IMR-90 (cell line): ENCODE measurements around the gene COL2A1. TPM values are rescaled to one million over a fixed set of nuclear protein-coding genes. Genes with fewer than 3 reads are reported as not detected.

Source experiments
- ATAC-seq: fragments of 200-7000 bp; cut with Tn5 transposase; 2 replicates; pipeline ENCODE4 v1.9.1; 2020; ENCODE audit warnings: low read depth, mild to moderate bottlenecking, moderate library complexity
- BruUV-seq: library from RNA; stranded (reverse); fragments of 400-500 nt; replicated peaks from 2 replicates; lab custom pipeline; 2021; lab: Mats Ljungman, UMichigan
- CTCF ChIA-PET: fragments of 300-600 bp; formaldehyde crosslinking; extraction: SDS; loops from one replicate; lab custom pipeline; 2021; ENCODE audit warnings: antibody characterized with exemption; lab: Yijun Ruan, JAX
- POLR2A ChIA-PET: fragments of 300-600 bp; sonication (Branson Sonifier 250); formaldehyde crosslinking; loops from one replicate; lab custom pipeline; 2022; ENCODE audit warnings: antibody characterized with exemption; ENCODE audit not compliant: unreplicated experiment; lab: Charles Lee
- DNase-seq: peaks from one replicate; pipeline ENCODE4 v3.0.0; 2013
- H2AFZ ChIP-seq: replicated peaks from 2 replicates; pipeline ENCODE3; 2013; ENCODE audit warnings: low read length, mild to moderate bottlenecking; ENCODE audit not compliant: poor library complexity
- H2AK5ac ChIP-seq: 2 replicates; pipeline ENCODE4 v1.6.1; 2013; ENCODE audit warnings: low read depth, low read length, inconsistent platforms
- H2AK9ac ChIP-seq: replicated peaks from 2 replicates; pipeline ENCODE3; 2013; ENCODE audit warnings: mild to moderate bottlenecking, low read depth, low read length, moderate library complexity; ENCODE audit not compliant: poor library complexity
- H2BK120ac ChIP-seq: 2 replicates; pipeline ENCODE4 v1.6.1; 2013; ENCODE audit warnings: low read depth, low read length, inconsistent platforms
- H2BK15ac ChIP-seq: 3 replicates; pipeline ENCODE4 v1.6.1; 2013; ENCODE audit warnings: low read depth, low read length, inconsistent platforms
- H2BK20ac ChIP-seq: 2 replicates; pipeline ENCODE4 v1.6.1; 2013; ENCODE audit warnings: low read depth, mild to moderate bottlenecking, inconsistent platforms, low read length, moderate library complexity
- H2BK5ac ChIP-seq: 2 replicates; pipeline ENCODE4 v1.6.1; 2013; ENCODE audit warnings: mild to moderate bottlenecking, low read depth, low read length, inconsistent platforms; ENCODE audit not compliant: poor library complexity, severe bottlenecking
- H3K14ac ChIP-seq: replicated peaks from 2 replicates; pipeline ENCODE4 v1.6.1; 2013; ENCODE audit warnings: low read depth, low read length, inconsistent platforms
- H3K18ac ChIP-seq: 2 replicates; pipeline ENCODE4 v1.6.1; 2013; ENCODE audit warnings: low read depth, low read length, control low read depth
- H3K23ac ChIP-seq: 2 replicates; pipeline ENCODE4 v1.6.1; 2013; ENCODE audit warnings: low read depth, low read length, inconsistent platforms
- H3K27ac ChIP-seq: 2 replicates; pipeline ENCODE4 v1.5.1; 2013; ENCODE audit warnings: mild to moderate bottlenecking, control low read depth, low read length; ENCODE audit not compliant: insufficient read depth
- H3K27me3 ChIP-seq: 2 replicates; pipeline ENCODE4 v1.6.1; 2013; ENCODE audit warnings: low read length; ENCODE audit not compliant: control insufficient read depth, insufficient read depth
- H3K36me3 ChIP-seq: 2 replicates; pipeline ENCODE4 v1.6.1; 2013; ENCODE audit warnings: low read length, mixed read lengths; ENCODE audit not compliant: control insufficient read depth, insufficient read depth
- H3K4ac ChIP-seq: 2 replicates; pipeline ENCODE4 v1.6.1; 2013; ENCODE audit warnings: low read depth, low read length, inconsistent platforms
- H3K4me1 ChIP-seq: 2 replicates; pipeline ENCODE4 v1.6.1; 2013; ENCODE audit warnings: low read length, mixed read lengths; ENCODE audit not compliant: control insufficient read depth, insufficient read depth
- H3K4me2 ChIP-seq: 2 replicates; pipeline ENCODE4 v1.6.1; 2013; ENCODE audit warnings: low read depth, mild to moderate bottlenecking, control low read depth, low read length, moderate library complexity
- H3K4me3 ChIP-seq: 2 replicates; pipeline ENCODE4 v1.5.1; 2013; ENCODE audit warnings: low read depth, mild to moderate bottlenecking, control low read depth, low read length, moderate library complexity; ENCODE audit not compliant: insufficient read depth
- H3K56ac ChIP-seq: 2 replicates; pipeline ENCODE4 v1.6.1; 2013; ENCODE audit warnings: low read length, inconsistent platforms; ENCODE audit not compliant: insufficient read depth; ENCODE audit errors: extremely low read depth
- H3K79me1 ChIP-seq, 2 experiments: 2 replicates each; pipeline ENCODE4 v1.6.1; 2013; ENCODE audit warnings: low read length in 2 of 2, inconsistent platforms in 1 of 2, low read depth in 1 of 2
- H3K9ac ChIP-seq: 2 replicates; pipeline ENCODE4 v1.6.1; 2013; ENCODE audit warnings: low read depth, low read length, control low read depth
- H3K9me1 ChIP-seq: 2 replicates; pipeline ENCODE4 v1.6.1; 2013; ENCODE audit warnings: low read length, inconsistent platforms; ENCODE audit not compliant: insufficient read depth
- H3K9me3 ChIP-seq: 2 replicates; pipeline ENCODE4 v1.6.1; 2013; ENCODE audit warnings: low read length; ENCODE audit not compliant: control insufficient read depth, insufficient read depth
- H4K20me1 ChIP-seq: 2 replicates; pipeline ENCODE4 v1.6.1; 2013; ENCODE audit warnings: low read length, inconsistent platforms; ENCODE audit not compliant: insufficient read depth
- H4K5ac ChIP-seq: 2 replicates; pipeline ENCODE4 v1.6.1; 2013; ENCODE audit warnings: mild to moderate bottlenecking, low read depth, low read length, control low read depth
- H4K8ac ChIP-seq, 2 experiments: 2 replicates each; pipeline ENCODE4 v1.6.1; 2013; ENCODE audit warnings: low read depth in 2 of 2, low read length in 2 of 2, control low read depth in 1 of 2, inconsistent platforms in 1 of 2
- H4K91ac ChIP-seq: 2 replicates; pipeline ENCODE4 v1.6.1; 2013; ENCODE audit warnings: low read depth, low read length, inconsistent platforms; ENCODE audit not compliant: insufficient read depth
- BHLHE40 ChIP-seq: fragments of 150-350 bp; IDR thresholded peaks from 2 replicates; pipeline ENCODE4 v1.6.1; 2016; ENCODE audit warnings: mild to moderate bottlenecking, low read depth, low read length
- CEBPB ChIP-seq: IDR thresholded peaks from 2 replicates; pipeline ENCODE4 v1.6.1; 2012; ENCODE audit warnings: low read depth, low read length, improper control_type of control experiment
- CHD1 ChIP-seq: IDR thresholded peaks from 2 replicates; pipeline ENCODE4 v1.6.1; 2012; ENCODE audit warnings: low read depth, low read length, improper control_type of control experiment
- ELK1 ChIP-seq: fragments of 150-350 bp; IDR thresholded peaks from 2 replicates; pipeline ENCODE4 v1.6.1; 2016; ENCODE audit warnings: low read depth, mild to moderate bottlenecking, low read length, moderate library complexity, borderline replicate concordance
- FOS ChIP-seq: fragments of 150-350 bp; IDR thresholded peaks from 2 replicates; pipeline ENCODE4 v1.6.1; 2016; ENCODE audit warnings: low read depth, low read length
- MAFK ChIP-seq: IDR thresholded peaks from 2 replicates; pipeline ENCODE4 v1.6.1; 2012; ENCODE audit warnings: low read depth, low read length, improper control_type of control experiment
- MAZ ChIP-seq: IDR thresholded peaks from 2 replicates; pipeline ENCODE4 v1.6.1; 2012; ENCODE audit warnings: low read depth, mild to moderate bottlenecking, low read length, improper control_type of control experiment, moderate library complexity, borderline replicate concordance
- MXI1 ChIP-seq: IDR thresholded peaks from 2 replicates; pipeline ENCODE4 v1.6.1; 2012; ENCODE audit warnings: low read depth, mild to moderate bottlenecking, low read length, moderate library complexity, borderline replicate concordance
- NFE2L2 ChIP-seq: fragments of 150-350 bp; IDR thresholded peaks from 2 replicates; pipeline ENCODE4 v1.6.1; 2016; ENCODE audit warnings: low read depth, mild to moderate bottlenecking, low read length
- POLR2A ChIP-seq: IDR thresholded peaks from 2 replicates; pipeline ENCODE4 v1.6.1; 2012; ENCODE audit warnings: mild to moderate bottlenecking, low read depth, low read length
- RAD21 ChIP-seq: IDR thresholded peaks from 2 replicates; pipeline ENCODE4 v1.6.1; 2012; ENCODE audit warnings: low read length, improper control_type of control experiment
- RCOR1 ChIP-seq: IDR thresholded peaks from 2 replicates; pipeline ENCODE4 v1.6.1; 2012; ENCODE audit warnings: mild to moderate bottlenecking, low read length, improper control_type of control experiment; ENCODE audit not compliant: insufficient replicate concordance
- RFX5 ChIP-seq: IDR thresholded peaks from 2 replicates; pipeline ENCODE4 v1.8.0; 2012; ENCODE audit warnings: low read depth, mild to moderate bottlenecking, low read length, moderate library complexity
- SMC3 ChIP-seq: fragments of 150-350 bp; IDR thresholded peaks from 2 replicates; pipeline ENCODE4 v1.6.1; 2016; ENCODE audit warnings: low read depth, mild to moderate bottlenecking, antibody characterized with exemption, low read length, moderate library complexity
- WGBS, 2 experiments: methylation state at CpG; one replicate each; pipeline versions ENCODE4 v1.1.5 to v1.1.7; 2013; ENCODE audit warnings: missing lambda C conversion rate in 2 of 2; ENCODE audit not compliant: insufficient read length in 1 of 2; ENCODE audit errors: extremely low coverage in 2 of 2; 5-methylcytosine and 5-hydroxymethylcytosine counted together
- dilution Hi-C: fragments of 300-500 bp; cut with HindIII; formaldehyde crosslinking; loops from one replicate; pipeline ENCODE4 v1.14.3; 2018; ENCODE audit warnings: low sequenced_read_pairs; ENCODE audit not compliant: unreplicated experiment
- in situ Hi-C: fragments of 300-500 bp; cut with MboI; formaldehyde crosslinking; loops from 3 replicates; pipeline ENCODE4 v1.14.3; 2019; ENCODE audit warnings: low sequenced_read_pairs, inconsistent platforms, mixed read lengths
- intact Hi-C: fragments of 100-400 bp; cut with micrococcal nuclease; formaldehyde crosslinking; loops from 2 replicates; pipeline ENCODE4 v1.10.0; 2022
- polyA plus RNA-seq, 3 experiments: library from polyadenylated mRNA; depleted of rRNA; stranded (reverse); fragments of >200 nt; gene quantifications; 2 replicates each; pipeline ENCODE4 v1.2.3, GENCODE V29; 2012; ENCODE audit warnings: low replicate concordance in 1 of 3
- total RNA-seq: library from RNA; depleted of rRNA; stranded (reverse); fragments of >200 nt; gene quantifications from 2 replicates; pipeline ENCODE4 v1.2.3, GENCODE V29; 2012
- TF ChIP-seq, protein P1 (sequence below): fragments of 150-350 bp; IDR thresholded peaks from 2 replicates; pipeline ENCODE4 v1.6.1; 2017; ENCODE audit warnings: mild to moderate bottlenecking, antibody characterized with exemption, low read length, low read depth
- TF ChIP-seq, protein P2 (sequence below): conservative IDR thresholded peaks from 2 replicates; pipeline ENCODE4 v1.5.1; 2012; ENCODE audit warnings: mild to moderate bottlenecking, low read depth, low read length, improper control_type of control experiment

The COL2A1 gene
- total and polyA plus RNA-seq, 2 of the 4 experiments (the other 2 are of a cell fraction) = 0.05 TPM; not detected in 1

DNA sequence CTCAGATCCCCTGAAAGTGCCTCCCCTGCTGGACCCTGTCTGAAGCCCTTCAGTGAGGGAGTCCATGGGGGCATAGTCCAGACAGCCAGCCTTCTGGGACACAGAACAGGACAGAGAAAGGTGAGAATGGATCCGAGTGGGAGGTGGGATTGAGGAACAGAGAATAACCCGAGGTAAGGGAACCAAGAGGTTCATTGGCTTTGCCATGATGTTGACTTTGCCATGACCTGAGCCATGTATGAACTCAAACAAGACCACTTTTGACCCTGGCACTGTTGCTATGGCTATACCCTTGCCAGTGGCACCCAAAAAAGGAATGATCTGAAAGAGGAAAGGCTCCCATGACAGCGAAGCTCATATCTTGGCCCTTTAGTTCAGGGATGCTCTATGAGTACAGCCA, 76.9 kb downstream of the COL2A1 start:
- Histone ChIP-seq H3K4ac (no peak overlapping the region), H3K56ac (no peak overlapping the region), H3K27me3 (peaks cover 79% of the 10 kb centered on the region), H2BK120ac (no peak overlapping the region), H3K14ac (no peak overlapping the region; the same call in 1 of the 2 replicates), H3K4me3 (no peak overlapping the region), H4K20me1 (no peaks in the 10 kb centered on the region), H3K9me3 (no peaks in the 10 kb centered on the region; the same call in 1 of the 2 replicates), H3K23ac (no peak overlapping the region), H3K9ac (no peak overlapping the region), H4K5ac (no peak overlapping the region), H2AK9ac (peak overlapping the region; percentile 31), H3K4me2 (no peak overlapping the region), H4K8ac (no peak overlapping the region), H2AFZ (no peak overlapping the region), H2AK5ac (no peak overlapping the region), H3K27ac (no peak overlapping the region), H3K18ac (no peak overlapping the region), H3K4me1 (no peaks in the 10 kb centered on the region), H4K91ac (no peak overlapping the region), H3K9me1 (no peaks in the 10 kb centered on the region), H2BK20ac (no peak overlapping the region), H2BK5ac (no peak overlapping the region), H2BK15ac (no peak overlapping the region), H3K36me3 (no peaks in the 10 kb centered on the region), H3K79me1 (no peaks in the 10 kb centered on the region)
- DNase-seq = no peak
- ATAC-seq = no peak
- ChIA-PET CTCF (no interaction called here), POLR2A (no interaction called here)
- intact Hi-C loops (no loop called here), dilution Hi-C loops (no loop called here), in situ Hi-C loops (no loop called here)
- BruUV-seq = no TSS peak
- TF ChIP-seq CEBPB (no peak), MAZ (no peak), ELK1 (no peak), SMC3 (no peak), RFX5 (no peak), BHLHE40 (no peak), NFE2L2 (no peak), MAFK (no peak), FOS (no peak), POLR2A (no peak), RAD21 (no peak), CHD1 (no peak), RCOR1 (no peak), MXI1 (no peak)
- TF ChIP-seq, protein P1, sequence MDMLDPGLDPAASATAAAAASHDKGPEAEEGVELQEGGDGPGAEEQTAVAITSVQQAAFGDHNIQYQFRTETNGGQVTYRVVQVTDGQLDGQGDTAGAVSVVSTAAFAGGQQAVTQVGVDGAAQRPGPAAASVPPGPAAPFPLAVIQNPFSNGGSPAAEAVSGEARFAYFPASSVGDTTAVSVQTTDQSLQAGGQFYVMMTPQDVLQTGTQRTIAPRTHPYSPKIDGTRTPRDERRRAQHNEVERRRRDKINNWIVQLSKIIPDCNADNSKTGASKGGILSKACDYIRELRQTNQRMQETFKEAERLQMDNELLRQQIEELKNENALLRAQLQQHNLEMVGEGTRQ = no peak
- TF ChIP-seq, protein P2, sequence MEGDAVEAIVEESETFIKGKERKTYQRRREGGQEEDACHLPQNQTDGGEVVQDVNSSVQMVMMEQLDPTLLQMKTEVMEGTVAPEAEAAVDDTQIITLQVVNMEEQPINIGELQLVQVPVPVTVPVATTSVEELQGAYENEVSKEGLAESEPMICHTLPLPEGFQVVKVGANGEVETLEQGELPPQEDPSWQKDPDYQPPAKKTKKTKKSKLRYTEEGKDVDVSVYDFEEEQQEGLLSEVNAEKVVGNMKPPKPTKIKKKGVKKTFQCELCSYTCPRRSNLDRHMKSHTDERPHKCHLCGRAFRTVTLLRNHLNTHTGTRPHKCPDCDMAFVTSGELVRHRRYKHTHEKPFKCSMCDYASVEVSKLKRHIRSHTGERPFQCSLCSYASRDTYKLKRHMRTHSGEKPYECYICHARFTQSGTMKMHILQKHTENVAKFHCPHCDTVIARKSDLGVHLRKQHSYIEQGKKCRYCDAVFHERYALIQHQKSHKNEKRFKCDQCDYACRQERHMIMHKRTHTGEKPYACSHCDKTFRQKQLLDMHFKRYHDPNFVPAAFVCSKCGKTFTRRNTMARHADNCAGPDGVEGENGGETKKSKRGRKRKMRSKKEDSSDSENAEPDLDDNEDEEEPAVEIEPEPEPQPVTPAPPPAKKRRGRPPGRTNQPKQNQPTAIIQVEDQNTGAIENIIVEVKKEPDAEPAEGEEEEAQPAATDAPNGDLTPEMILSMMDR = no peak
- no CpG with 5 or more reads among the region's 3 CpGs for WGBS, 2 experiments
